Dermis microvascular lymphatic vessel endothelial cell (primary cell): ENCODE results near the gene PRKG1. TPM values are rescaled to one million over a fixed set of nuclear protein-coding genes. Genes with fewer than 3 reads are reported as not detected.
"Not testable (repeated sequence)": the region's sequence is repeated elsewhere in the genome, so short reads cannot be mapped to it uniquely, and the experiment has no call there.

Experiments
- DNase-seq, 2 donors: peaks; one replicate each; pipeline versions ENCODE4 v3.0.0 to v3.0.0-alpha.2; 2010; ENCODE audit warnings: low read depth in 2 of 2
- total RNA-seq: library from RNA; depleted of rRNA; stranded (reverse); fragments of >200 nt; gene quantifications from 2 replicates; pipeline ENCODE4 v1.2.1, GENCODE V29; 2014

The PRKG1 gene
- total RNA-seq, 1 donor from 2014 or later = 0.64 TPM

GRCh38 chr10:51319173-51319435 is 244.8 kb downstream of the PRKG1 start:
- DNase-seq = no peak

- no peak for DNase-seq
These were observed 247.0 kb downstream of the PRKG1 start for GRCh38 chr10:51321300-51321699.

- no peak for DNase-seq
These were observed 247.7 kb downstream of the PRKG1 start for GRCh38 chr10:51321980-51322379.

- DNase-seq = no peak
These were observed 251.4 kb downstream of the PRKG1 start for GRCh38 chr10:51325649-51326048.

- no peak for DNase-seq
These were observed 251.9 kb downstream of the PRKG1 start for GRCh38 chr10:51326174-51326573.

GRCh38 chr10:51327432-51327831 is 253.1 kb downstream of the PRKG1 start:
- no peak for DNase-seq

GRCh38 chr10:51340366-51340765 is 266.1 kb downstream of the PRKG1 start:
- DNase-seq = no peak

- DNase-seq = peak in 1 of 2 donors; percentile 5
These were observed 266.7 kb downstream of the PRKG1 start for GRCh38 chr10:51340845-51341610.

- not testable (repeated sequence) for DNase-seq
These were observed 267.5 kb downstream of the PRKG1 start for GRCh38 chr10:51341745-51342144.

GRCh38 chr10:51342381-51342780 is 268.1 kb downstream of the PRKG1 start:
- no peak for DNase-seq

GRCh38 chr10:51343391-51343790 is 269.1 kb downstream of the PRKG1 start:
- no peak for DNase-seq

GRCh38 chr10:51344371-51344770 is 270.1 kb downstream of the PRKG1 start:
- no peak for DNase-seq

- no peak for DNase-seq
These were observed 274.3 kb downstream of the PRKG1 start for GRCh38 chr10:51348622-51349021.

GRCh38 chr10:51357170-51357569 is 282.9 kb downstream of the PRKG1 start:
- no peak for DNase-seq

- DNase-seq = no peak
These were observed 283.9 kb downstream of the PRKG1 start for GRCh38 chr10:51358227-51358626.

GRCh38 chr10:51363415-51363814 is 289.1 kb downstream of the PRKG1 start:
- DNase-seq = no peak

GRCh38 chr10:51364674-51365073 is 290.4 kb downstream of the PRKG1 start:
- DNase-seq = no peak

GRCh38 chr10:51366044-51366443 is 291.8 kb downstream of the PRKG1 start:
- peak in 1 of 2 donors; percentile 20 for DNase-seq

GRCh38 chr10:51367127-51367526 is 292.8 kb downstream of the PRKG1 start:
- DNase-seq = no peak

- DNase-seq = no peak
These were observed 293.4 kb downstream of the PRKG1 start for GRCh38 chr10:51367694-51368093.

- peak in 1 of 2 donors; percentile 1 for DNase-seq
These were observed 294.7 kb downstream of the PRKG1 start for GRCh38 chr10:51368943-51369342.

- DNase-seq = no peak
These were observed 295.6 kb downstream of the PRKG1 start for GRCh38 chr10:51369903-51370302.

- no peak for DNase-seq
These were observed 297.5 kb downstream of the PRKG1 start for GRCh38 chr10:51371743-51372142.

- DNase-seq = no peak
These were observed 301.5 kb downstream of the PRKG1 start for GRCh38 chr10:51375790-51376189.
